H9 (cell line): ENCODE data around the gene DTNB. TPM values are rescaled to one million over a fixed set of nuclear protein-coding genes. Genes with fewer than 3 reads are reported as not detected.
A peak's percentile ranks its signal among the peaks of the same experiment; 100 is the strongest.

Experiments
- DNase-seq: peaks from one replicate; pipeline ENCODE4 v3.0.0-alpha.2; 2017
- H2AFZ ChIP-seq: one replicate; pipeline ENCODE4 v1.6.1; 2013; ENCODE audit warnings: mild to moderate bottlenecking, low read length, control low read depth, moderate library complexity
- H2AK5ac ChIP-seq: 2 replicates; pipeline ENCODE4 v1.6.1; 2013; ENCODE audit warnings: low read length, control low read depth, mixed read lengths; ENCODE audit not compliant: insufficient read length
- H2BK120ac ChIP-seq: one replicate; pipeline ENCODE4 v1.6.1; 2013; ENCODE audit warnings: low read depth, mild to moderate bottlenecking, low read length, control low read depth, inconsistent platforms; ENCODE audit not compliant: poor library complexity, severe bottlenecking
- H2BK12ac ChIP-seq: 2 replicates; pipeline ENCODE4 v1.6.1; 2013; ENCODE audit warnings: low read length, control low read depth, mixed read lengths, low read depth; ENCODE audit not compliant: insufficient read length
- H2BK15ac ChIP-seq: 2 replicates; pipeline ENCODE4 v1.6.1; 2013; ENCODE audit warnings: low read depth, low read length, control low read depth
- H2BK20ac ChIP-seq: one replicate; pipeline ENCODE4 v1.6.1; 2013; ENCODE audit warnings: low read depth, mild to moderate bottlenecking, low read length, control low read depth, inconsistent platforms; ENCODE audit not compliant: poor library complexity, severe bottlenecking
- H2BK5ac ChIP-seq: 2 replicates; pipeline ENCODE4 v1.6.1; 2013; ENCODE audit warnings: low read length, control low read depth, mixed read lengths; ENCODE audit not compliant: insufficient read length
- H3K14ac ChIP-seq: 2 replicates; pipeline ENCODE4 v1.6.1; 2013; ENCODE audit warnings: low read length, control low read depth; ENCODE audit not compliant: insufficient read depth
- H3K18ac ChIP-seq: 2 replicates; pipeline ENCODE4 v1.6.1; 2013; ENCODE audit warnings: low read depth, mild to moderate bottlenecking, mixed read lengths, low read length, control low read depth; ENCODE audit not compliant: insufficient read length
- H3K23ac ChIP-seq: 2 replicates; pipeline ENCODE4 v1.6.1; 2013; ENCODE audit warnings: low read length, control low read depth, mixed read lengths, low read depth; ENCODE audit not compliant: insufficient read length
- H3K23me2 ChIP-seq: 2 replicates; pipeline ENCODE4 v1.6.1; 2013; ENCODE audit warnings: low read depth, mild to moderate bottlenecking, mixed read lengths, low read length, control low read depth; ENCODE audit not compliant: insufficient read length, poor library complexity, severe bottlenecking
- H3K27ac ChIP-seq: 2 replicates; pipeline ENCODE4 v1.5.1; 2013; ENCODE audit warnings: low read length, control low read depth, mixed read lengths, low read depth; ENCODE audit not compliant: insufficient read length
- H3K27me3 ChIP-seq: 2 replicates; pipeline ENCODE4 v1.6.1; 2013; ENCODE audit warnings: low read length, control low read depth, inconsistent platforms; ENCODE audit not compliant: insufficient read depth
- H3K4ac ChIP-seq: 2 replicates; pipeline ENCODE4 v1.6.1; 2013; ENCODE audit warnings: low read depth, mild to moderate bottlenecking, control low read depth, inconsistent platforms, low read length, moderate library complexity
- H3K4me1 ChIP-seq: 2 replicates; pipeline ENCODE4 v1.6.1; 2013; ENCODE audit warnings: low read length, control low read depth, inconsistent platforms; ENCODE audit not compliant: insufficient read depth
- H3K4me2 ChIP-seq: 2 replicates; pipeline ENCODE4 v1.6.1; 2013; ENCODE audit warnings: low read length, control low read depth, mixed read lengths; ENCODE audit not compliant: insufficient read length, insufficient read depth
- H3K56ac ChIP-seq: 2 replicates; pipeline ENCODE4 v1.6.1; 2013; ENCODE audit warnings: low read depth, mild to moderate bottlenecking, mixed read lengths, low read length, control low read depth; ENCODE audit not compliant: insufficient read length
- H3K79me1 ChIP-seq: 2 replicates; pipeline ENCODE4 v1.6.1; 2013; ENCODE audit warnings: low read depth, mild to moderate bottlenecking, moderate library complexity, low read length, control low read depth, inconsistent platforms; ENCODE audit not compliant: insufficient read depth, poor library complexity, severe bottlenecking
- H3K79me2 ChIP-seq: 2 replicates; pipeline ENCODE4 v1.6.1; 2013; ENCODE audit warnings: low read length, control low read depth, inconsistent platforms; ENCODE audit not compliant: insufficient read depth
- H3K9ac ChIP-seq: 2 replicates; pipeline ENCODE4 v1.6.1; 2013; ENCODE audit warnings: low read length, control low read depth, mixed read lengths; ENCODE audit not compliant: insufficient read length; ENCODE audit errors: extremely low read depth
- H3K9me3 ChIP-seq: one replicate; pipeline ENCODE4 v1.6.1; 2013; ENCODE audit warnings: low read depth, low read length, inconsistent platforms; ENCODE audit not compliant: control insufficient read depth
- H3T11ph ChIP-seq: one replicate; pipeline ENCODE4 v1.6.1; 2013; ENCODE audit warnings: mild to moderate bottlenecking, low read length, control low read depth, inconsistent platforms
- H4K20me1 ChIP-seq: one replicate; pipeline ENCODE4 v1.6.1; 2013; ENCODE audit not compliant: control insufficient read depth, insufficient read length, insufficient read depth
- H4K5ac ChIP-seq: 2 replicates; pipeline ENCODE4 v1.6.1; 2013; ENCODE audit warnings: low read depth, mild to moderate bottlenecking, mixed read lengths, low read length, control low read depth; ENCODE audit not compliant: insufficient read length
- H4K8ac ChIP-seq: replicated peaks from 2 replicates; pipeline ENCODE4 v1.6.1; 2013; ENCODE audit warnings: low read length, control low read depth, mixed read lengths, low read depth; ENCODE audit not compliant: insufficient read length
- H4K91ac ChIP-seq: 2 replicates; pipeline ENCODE4 v1.6.1; 2013; ENCODE audit warnings: low read depth, mild to moderate bottlenecking, moderate library complexity, mixed read lengths, low read length, control low read depth; ENCODE audit not compliant: insufficient read length
- H3K27ac Mint-ChIP-seq, 3 experiments: 2 replicates in 2 of 3; 3 replicates in 1 of 3; pipeline ENCODE4 v1.8.0; 2020 to 2021; ENCODE audit warnings: mixed read lengths in 3 of 3, mild to moderate bottlenecking in 1 of 3, moderate library complexity in 1 of 3
- H3K27me3 Mint-ChIP-seq: 2 replicates; pipeline ENCODE4 v1.8.0; 2021; ENCODE audit warnings: low read depth, mild to moderate bottlenecking, moderate library complexity, mixed read lengths
- H3K36me3 Mint-ChIP-seq, 3 experiments: 2 replicates in 2 of 3; 3 replicates in 1 of 3; pipeline ENCODE4 v1.8.0; 2020 to 2021; ENCODE audit warnings: low read depth in 3 of 3, mixed read lengths in 3 of 3; ENCODE audit not compliant: insufficient read depth in 1 of 3
- H3K4me1 Mint-ChIP-seq, 2 experiments: 2 replicates each; pipeline ENCODE4 v1.8.0; 2020; ENCODE audit warnings: mixed read lengths in 2 of 2
- H3K4me3 Mint-ChIP-seq, 2 experiments: 2 replicates in 1 of 2; 3 replicates in 1 of 2; pipeline ENCODE4 v1.8.0; 2020 to 2021; ENCODE audit warnings: mild to moderate bottlenecking in 2 of 2, mixed read lengths in 2 of 2, moderate library complexity in 1 of 2
- H3K9me3 Mint-ChIP-seq, 2 experiments: 2 replicates in 1 of 2; 3 replicates in 1 of 2; pipeline ENCODE4 v1.8.0; 2020; ENCODE audit warnings: mild to moderate bottlenecking in 2 of 2, mixed read lengths in 2 of 2, moderate library complexity in 1 of 2
- WGBS: extraction: QIAGEN DNeasy Blood & Tissue Kit; methylation state at CpG from one replicate; pipeline ENCODE4 v1.1.7; 2013; ENCODE audit warnings: missing lambda C conversion rate, low lambda C conversion rate, mixed read lengths; ENCODE audit not compliant: insufficient read length; ENCODE audit errors: extremely low coverage; 5-methylcytosine and 5-hydroxymethylcytosine counted together
- total RNA-seq: library from RNA; stranded (reverse); gene quantifications from 2 replicates; pipeline ENCODE4 v1.2.1, GENCODE V29; 2021
- TF ChIP-seq, protein P1 (sequence below): fragments of 200-600 bp; sonication (generic); conservative IDR thresholded peaks from 3 replicates; pipeline ENCODE4 v1.8.0; 2021; ENCODE audit warnings: antibody characterized with exemption, mild to moderate bottlenecking

Gene DTNB
- total RNA-seq, 1 experiment from 2014 or later, result 26.7 TPM

DNA sequence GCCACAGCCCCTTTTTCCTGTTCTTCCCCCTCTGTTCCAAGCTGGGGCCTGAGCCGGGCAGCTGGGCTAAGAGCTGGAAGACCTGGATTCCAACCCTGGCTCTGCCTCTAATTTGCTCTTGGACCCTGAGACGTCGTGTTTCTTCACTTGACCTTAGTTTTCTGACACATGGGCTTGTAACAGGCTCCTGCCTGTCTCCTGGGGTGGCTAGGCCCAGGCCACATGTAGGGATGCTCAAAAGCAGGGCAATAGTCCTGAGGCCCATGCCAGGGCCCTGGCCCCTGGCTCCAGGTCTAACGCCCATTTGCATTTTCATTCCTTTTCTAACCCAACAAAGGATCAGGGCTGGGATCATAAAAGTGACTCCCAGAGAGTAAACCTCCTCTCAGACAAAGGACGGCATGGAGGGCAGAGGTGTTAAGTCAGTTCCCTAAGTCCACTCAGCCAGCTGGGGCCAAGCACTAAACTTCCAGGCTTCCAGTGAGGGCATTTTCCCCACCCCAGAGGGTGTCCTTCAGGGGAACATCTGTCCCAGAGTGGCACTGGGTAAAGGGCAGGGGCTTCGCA, 315.0 kb downstream of the DTNB start:
- Histone ChIP-seq H3K4me1 (no peaks in the 10 kb centered on the region; the same call in 1 of the 2 replicates), H2BK5ac (no peak overlapping the region), H4K8ac (no peak overlapping the region), H4K20me1 (no peaks in the 10 kb centered on the region), H2BK12ac (no peak overlapping the region), H2AK5ac (no peak overlapping the region), H3K14ac (no peak overlapping the region), H4K91ac (no peak overlapping the region), H3K27me3 (no peaks in the 10 kb centered on the region; the same call in 1 of the 2 replicates), H2BK120ac (no peak overlapping the region), H2BK15ac (no peak overlapping the region), H3K23ac (no peak overlapping the region), H3K18ac (no peak overlapping the region), H2BK20ac (no peak overlapping the region), H2AFZ (no peak overlapping the region), H3K4me2 (no peak overlapping the region), H4K5ac (no peak overlapping the region), H3K79me1 (no peaks in the 10 kb centered on the region), H3K9ac (no peak overlapping the region), H3K79me2 (no peaks in the 10 kb centered on the region), H3T11ph (no peak overlapping the region), H3K27ac (no peak overlapping the region), H3K9me3 (no peaks in the 10 kb centered on the region), H3K4ac (no peak overlapping the region), H3K56ac (no peak overlapping the region), H3K23me2 (no peaks in the 10 kb centered on the region)
- H3K27me3 Mint-ChIP-seq, result peaks cover 80% of the 10 kb centered on the region
- no peak overlapping the region for H3K4me3 Mint-ChIP-seq
- WGBS, result no CpG with 5 or more reads among the region's 6 CpGs
- peaks cover 3 to 10% (median 5%) of the 10 kb centered on the region in 3 experiments; a peak in 4 of 7 replicates for H3K36me3 Mint-ChIP-seq
- peaks cover 1 to 6% of the 10 kb centered on the region in 2 experiments; a peak in 4 of 5 replicates for H3K9me3 Mint-ChIP-seq
- TF ChIP-seq, protein P1, sequence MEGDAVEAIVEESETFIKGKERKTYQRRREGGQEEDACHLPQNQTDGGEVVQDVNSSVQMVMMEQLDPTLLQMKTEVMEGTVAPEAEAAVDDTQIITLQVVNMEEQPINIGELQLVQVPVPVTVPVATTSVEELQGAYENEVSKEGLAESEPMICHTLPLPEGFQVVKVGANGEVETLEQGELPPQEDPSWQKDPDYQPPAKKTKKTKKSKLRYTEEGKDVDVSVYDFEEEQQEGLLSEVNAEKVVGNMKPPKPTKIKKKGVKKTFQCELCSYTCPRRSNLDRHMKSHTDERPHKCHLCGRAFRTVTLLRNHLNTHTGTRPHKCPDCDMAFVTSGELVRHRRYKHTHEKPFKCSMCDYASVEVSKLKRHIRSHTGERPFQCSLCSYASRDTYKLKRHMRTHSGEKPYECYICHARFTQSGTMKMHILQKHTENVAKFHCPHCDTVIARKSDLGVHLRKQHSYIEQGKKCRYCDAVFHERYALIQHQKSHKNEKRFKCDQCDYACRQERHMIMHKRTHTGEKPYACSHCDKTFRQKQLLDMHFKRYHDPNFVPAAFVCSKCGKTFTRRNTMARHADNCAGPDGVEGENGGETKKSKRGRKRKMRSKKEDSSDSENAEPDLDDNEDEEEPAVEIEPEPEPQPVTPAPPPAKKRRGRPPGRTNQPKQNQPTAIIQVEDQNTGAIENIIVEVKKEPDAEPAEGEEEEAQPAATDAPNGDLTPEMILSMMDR, result no peak
- DNase-seq, result no peak
- H3K4me1 Mint-ChIP-seq, result peaks cover 28 to 30% of the 10 kb centered on the region in 2 experiments
- H3K27ac Mint-ChIP-seq, result peak overlapping the region in 1 of 3 experiments; percentile 27; a peak in 2 of 7 replicates
